HFFc6 (cell line): Measurements from ENCODE around the gene CAPRIN1. TPM values are rescaled to one million over a fixed set of nuclear protein-coding genes. Genes with fewer than 3 reads are reported as not detected.

Source experiments
- DNase-seq: peaks from one replicate; pipeline ENCODE4 v3.0.0-alpha.2; 2018
- H3K27ac Mint-ChIP-seq: 2 replicates; pipeline ENCODE4 v1.8.0; 2020; ENCODE audit warnings: mild to moderate bottlenecking, mixed read lengths
- H3K27me3 Mint-ChIP-seq: 2 replicates; pipeline ENCODE4 v1.8.0; 2021; ENCODE audit warnings: mild to moderate bottlenecking, moderate library complexity, mixed read lengths; ENCODE audit not compliant: insufficient read depth
- H3K36me3 Mint-ChIP-seq: 2 replicates; pipeline ENCODE4 v1.8.0; 2021; ENCODE audit warnings: low read depth, mixed read lengths
- H3K4me1 Mint-ChIP-seq: 2 replicates; pipeline ENCODE4 v1.8.0; 2020; ENCODE audit warnings: low read depth, mixed read lengths
- H3K4me3 Mint-ChIP-seq: 2 replicates; pipeline ENCODE4 v1.8.0; 2020; ENCODE audit warnings: mild to moderate bottlenecking, moderate library complexity, mixed read lengths
- H3K9me3 Mint-ChIP-seq: 2 replicates; pipeline ENCODE4 v1.8.0; 2020; ENCODE audit warnings: mild to moderate bottlenecking, mixed read lengths
- long read RNA-seq: library from polyadenylated mRNA; unstranded; transcript quantifications from one replicate; pipeline ENCODE4 v2.0.0, GENCODE V29; 2019
- total RNA-seq, 6 experiments: library from RNA; stranded (reverse); fragmentation: NEBNext Ultra II Directional; extraction: Animal tissue kit (Norgen Biotek cat#: 25700); gene quantifications; 2 replicates in 1 of 6; 3 replicates in 5 of 6; pipeline ENCODE4 v1.2.3, GENCODE V29; 2021
- TF ChIP-seq, protein P1 (sequence below): fragments of 200-600 bp; sonication (generic); IDR thresholded peaks from 2 replicates; pipeline ENCODE4 v1.5.0; 2021; ENCODE audit warnings: antibody characterized with exemption, mild to moderate bottlenecking

CAPRIN1 gene, protein sequence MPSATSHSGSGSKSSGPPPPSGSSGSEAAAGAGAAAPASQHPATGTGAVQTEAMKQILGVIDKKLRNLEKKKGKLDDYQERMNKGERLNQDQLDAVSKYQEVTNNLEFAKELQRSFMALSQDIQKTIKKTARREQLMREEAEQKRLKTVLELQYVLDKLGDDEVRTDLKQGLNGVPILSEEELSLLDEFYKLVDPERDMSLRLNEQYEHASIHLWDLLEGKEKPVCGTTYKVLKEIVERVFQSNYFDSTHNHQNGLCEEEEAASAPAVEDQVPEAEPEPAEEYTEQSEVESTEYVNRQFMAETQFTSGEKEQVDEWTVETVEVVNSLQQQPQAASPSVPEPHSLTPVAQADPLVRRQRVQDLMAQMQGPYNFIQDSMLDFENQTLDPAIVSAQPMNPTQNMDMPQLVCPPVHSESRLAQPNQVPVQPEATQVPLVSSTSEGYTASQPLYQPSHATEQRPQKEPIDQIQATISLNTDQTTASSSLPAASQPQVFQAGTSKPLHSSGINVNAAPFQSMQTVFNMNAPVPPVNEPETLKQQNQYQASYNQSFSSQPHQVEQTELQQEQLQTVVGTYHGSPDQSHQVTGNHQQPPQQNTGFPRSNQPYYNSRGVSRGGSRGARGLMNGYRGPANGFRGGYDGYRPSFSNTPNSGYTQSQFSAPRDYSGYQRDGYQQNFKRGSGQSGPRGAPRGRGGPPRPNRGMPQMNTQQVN
- total RNA-seq = 100 to 1,000 TPM; 275 to 313 (median 300) TPM
- long read RNA-seq, full-length matches to known transcripts = 161 of 209 reads
- long read RNA-seq, partial matches to known transcripts = 31 of 209 reads
- long read RNA-seq, other reads (novel, unspliced or antisense) = 17 of 209 reads

DNA sequence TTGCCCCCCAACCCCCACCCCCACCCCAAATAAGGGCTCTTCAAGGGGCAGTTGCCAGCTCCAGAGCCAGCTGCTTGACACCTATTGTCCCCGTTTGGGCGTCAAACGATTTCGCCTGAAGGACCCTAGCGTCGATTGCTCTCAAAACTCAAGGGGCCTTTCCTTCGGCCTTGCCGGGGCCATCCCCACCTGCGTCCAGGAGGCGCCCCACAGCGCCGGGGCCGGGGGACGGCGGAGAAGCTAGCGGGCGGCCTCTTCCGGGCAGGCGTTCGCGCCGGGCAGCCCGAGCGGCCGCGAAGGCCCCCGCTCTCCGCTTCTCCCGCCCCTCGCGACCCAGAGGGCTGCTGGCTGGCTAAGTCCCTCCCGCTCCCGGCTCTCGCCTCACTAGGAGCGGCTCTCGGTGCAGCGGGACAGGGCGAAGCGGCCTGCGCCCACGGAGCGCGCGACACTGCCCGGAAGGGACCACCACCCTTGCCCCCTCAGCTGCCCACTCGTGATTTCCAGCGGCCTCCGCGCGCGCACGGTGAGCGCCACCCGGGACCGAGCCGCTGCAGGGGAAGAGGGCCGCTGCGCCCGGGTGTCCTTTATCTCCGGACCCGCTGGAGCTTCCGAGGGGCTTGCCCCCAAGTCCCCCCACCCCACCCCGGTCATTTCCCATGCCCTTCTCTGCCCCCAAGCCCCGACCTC, at the start of gene CAPRIN1:
TSS of gene CAPRIN1 (plus strand) at position 383 of the 687 bp plus-strand sequence. CDS start 690 bp downstream, outside the sequence.
- Mint-ChIP-seq H3K36me3 (peaks cover 15% of the 10 kb centered on the region), H3K27ac (peak within 1 kb of the TSS; percentile 96), H3K4me1 (peaks cover 36% of the 10 kb centered on the region), H3K9me3 (no peaks in the 10 kb centered on the region), H3K4me3 (peak within 1 kb of the TSS; percentile 99), H3K27me3 (peaks cover 3% of the 10 kb centered on the region)
- TF ChIP-seq, protein P1, sequence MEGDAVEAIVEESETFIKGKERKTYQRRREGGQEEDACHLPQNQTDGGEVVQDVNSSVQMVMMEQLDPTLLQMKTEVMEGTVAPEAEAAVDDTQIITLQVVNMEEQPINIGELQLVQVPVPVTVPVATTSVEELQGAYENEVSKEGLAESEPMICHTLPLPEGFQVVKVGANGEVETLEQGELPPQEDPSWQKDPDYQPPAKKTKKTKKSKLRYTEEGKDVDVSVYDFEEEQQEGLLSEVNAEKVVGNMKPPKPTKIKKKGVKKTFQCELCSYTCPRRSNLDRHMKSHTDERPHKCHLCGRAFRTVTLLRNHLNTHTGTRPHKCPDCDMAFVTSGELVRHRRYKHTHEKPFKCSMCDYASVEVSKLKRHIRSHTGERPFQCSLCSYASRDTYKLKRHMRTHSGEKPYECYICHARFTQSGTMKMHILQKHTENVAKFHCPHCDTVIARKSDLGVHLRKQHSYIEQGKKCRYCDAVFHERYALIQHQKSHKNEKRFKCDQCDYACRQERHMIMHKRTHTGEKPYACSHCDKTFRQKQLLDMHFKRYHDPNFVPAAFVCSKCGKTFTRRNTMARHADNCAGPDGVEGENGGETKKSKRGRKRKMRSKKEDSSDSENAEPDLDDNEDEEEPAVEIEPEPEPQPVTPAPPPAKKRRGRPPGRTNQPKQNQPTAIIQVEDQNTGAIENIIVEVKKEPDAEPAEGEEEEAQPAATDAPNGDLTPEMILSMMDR = no peak; the same call in none of the 2 replicates
- peak; percentile 82 for DNase-seq

DNA sequence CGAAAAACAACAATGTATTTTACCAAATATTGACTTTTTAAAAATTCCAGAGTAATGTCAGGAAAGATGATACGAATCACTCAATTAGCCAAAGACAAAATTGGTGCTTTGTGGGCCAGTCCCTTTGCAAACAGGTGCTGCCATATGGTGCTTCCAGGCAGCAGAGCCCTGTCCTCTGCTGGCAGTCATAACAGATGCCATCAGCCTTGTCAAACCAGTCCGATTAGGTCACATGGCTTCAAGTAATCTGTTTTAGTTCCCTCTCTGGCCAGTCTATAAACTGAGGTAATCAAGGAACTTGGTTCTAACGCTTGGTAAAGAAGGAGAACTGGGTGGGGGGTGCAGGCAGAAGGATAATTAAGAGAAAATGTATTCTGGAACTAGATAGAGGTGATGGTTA, 49.1 kb upstream of the CAPRIN1 start:
- TF ChIP-seq, protein P1 = no peak
- no peaks in the 10 kb centered on the region for H3K9me3 Mint-ChIP-seq

DNA sequence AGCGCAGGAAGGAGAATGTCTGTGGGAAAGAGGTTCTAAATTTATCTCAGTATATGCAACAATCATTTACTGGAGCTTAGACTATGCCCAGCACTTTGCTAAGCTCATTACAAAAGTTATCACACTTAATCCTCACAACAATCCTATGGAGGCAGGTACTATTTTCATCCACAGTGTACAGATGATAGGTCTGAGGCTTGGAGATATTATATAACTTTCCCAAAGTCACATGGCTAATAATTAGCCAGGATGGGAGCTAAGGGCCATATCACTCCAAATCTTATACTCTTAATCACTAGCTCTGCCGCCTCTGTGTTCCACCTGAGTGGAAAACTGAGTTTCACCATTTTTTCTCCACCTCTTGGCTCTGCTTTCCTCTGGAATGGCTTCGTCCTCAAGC, 47.3 kb upstream of the CAPRIN1 start:
- H3K4me3 Mint-ChIP-seq = no peak overlapping the region
- DNase-seq = no peak
- TF ChIP-seq, protein P1 = no peak
- peaks cover 59% of the 10 kb centered on the region for H3K27me3 Mint-ChIP-seq
- H3K27ac Mint-ChIP-seq = no peak overlapping the region
- H3K4me1 Mint-ChIP-seq = no peaks in the 10 kb centered on the region; the same call in 1 of the 2 replicates
- no peaks in the 10 kb centered on the region for H3K36me3 Mint-ChIP-seq
- H3K9me3 Mint-ChIP-seq = no peaks in the 10 kb centered on the region

More for the DNA sequence above, 49.1 kb upstream of the CAPRIN1 start:
- H3K27me3 Mint-ChIP-seq = peaks cover 46% of the 10 kb centered on the region
- peaks cover 8% of the 10 kb centered on the region for H3K4me1 Mint-ChIP-seq
- H3K27ac Mint-ChIP-seq = no peak overlapping the region
- H3K36me3 Mint-ChIP-seq = no peaks in the 10 kb centered on the region
- no peak overlapping the region for H3K4me3 Mint-ChIP-seq
- DNase-seq = no peak

DNA sequence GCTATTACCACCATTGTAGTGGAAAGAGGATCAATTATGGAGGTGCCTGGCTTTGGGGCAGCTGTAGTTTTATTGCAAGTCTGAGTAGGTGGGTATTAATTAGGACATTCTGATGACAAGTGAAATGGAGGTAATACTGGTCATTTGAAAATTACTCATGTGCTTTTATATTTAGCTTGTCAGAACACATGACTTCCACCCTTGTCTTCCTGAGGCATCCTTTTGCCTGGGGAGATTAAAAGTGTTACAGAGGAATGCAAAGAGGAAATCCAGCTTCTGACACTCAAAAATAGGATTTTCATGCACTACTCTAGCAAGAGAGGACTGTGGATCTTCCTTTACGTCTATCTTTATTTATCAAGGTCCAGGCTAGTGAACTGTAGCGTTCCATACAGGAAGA, 44.7 kb upstream of the CAPRIN1 start:
- H3K9me3 Mint-ChIP-seq = no peaks in the 10 kb centered on the region
- no peak for DNase-seq
- H3K4me1 Mint-ChIP-seq = no peaks in the 10 kb centered on the region; the same call in 1 of the 2 replicates
- no peak overlapping the region for H3K4me3 Mint-ChIP-seq
- TF ChIP-seq, protein P1 = no peak
- H3K36me3 Mint-ChIP-seq = no peaks in the 10 kb centered on the region
- peaks cover 50% of the 10 kb centered on the region for H3K27me3 Mint-ChIP-seq
- no peak overlapping the region for H3K27ac Mint-ChIP-seq

DNA sequence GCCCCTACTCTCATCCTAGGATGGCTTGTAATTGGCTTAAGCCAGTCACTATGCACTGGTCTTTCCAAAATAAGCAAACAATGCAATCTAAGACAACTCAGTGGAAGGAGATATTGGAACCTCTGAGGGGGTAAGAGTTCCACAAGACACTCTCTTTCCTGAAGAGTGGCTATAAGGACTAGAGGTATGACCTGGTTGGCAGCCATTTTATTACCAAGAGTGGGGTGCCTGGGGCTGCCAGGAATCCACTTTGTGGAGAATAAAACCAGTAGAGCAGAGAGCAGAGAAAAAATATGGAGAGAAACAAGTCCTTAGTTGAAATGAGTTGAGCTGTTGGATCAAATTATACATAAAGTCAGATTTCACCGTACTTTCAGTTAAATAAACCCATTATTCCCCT, 38.8 kb upstream of the CAPRIN1 start:
- Mint-ChIP-seq H3K9me3 (no peaks in the 10 kb centered on the region), H3K27me3 (peaks cover 26% of the 10 kb centered on the region), H3K4me3 (no peak overlapping the region), H3K27ac (no peak overlapping the region), H3K4me1 (no peaks in the 10 kb centered on the region), H3K36me3 (no peaks in the 10 kb centered on the region)
- TF ChIP-seq, protein P1 = no peak
- DNase-seq = no peak
